Measurements from ENCODE around the gene SSBP3.

Gene SSBP3

DNA sequence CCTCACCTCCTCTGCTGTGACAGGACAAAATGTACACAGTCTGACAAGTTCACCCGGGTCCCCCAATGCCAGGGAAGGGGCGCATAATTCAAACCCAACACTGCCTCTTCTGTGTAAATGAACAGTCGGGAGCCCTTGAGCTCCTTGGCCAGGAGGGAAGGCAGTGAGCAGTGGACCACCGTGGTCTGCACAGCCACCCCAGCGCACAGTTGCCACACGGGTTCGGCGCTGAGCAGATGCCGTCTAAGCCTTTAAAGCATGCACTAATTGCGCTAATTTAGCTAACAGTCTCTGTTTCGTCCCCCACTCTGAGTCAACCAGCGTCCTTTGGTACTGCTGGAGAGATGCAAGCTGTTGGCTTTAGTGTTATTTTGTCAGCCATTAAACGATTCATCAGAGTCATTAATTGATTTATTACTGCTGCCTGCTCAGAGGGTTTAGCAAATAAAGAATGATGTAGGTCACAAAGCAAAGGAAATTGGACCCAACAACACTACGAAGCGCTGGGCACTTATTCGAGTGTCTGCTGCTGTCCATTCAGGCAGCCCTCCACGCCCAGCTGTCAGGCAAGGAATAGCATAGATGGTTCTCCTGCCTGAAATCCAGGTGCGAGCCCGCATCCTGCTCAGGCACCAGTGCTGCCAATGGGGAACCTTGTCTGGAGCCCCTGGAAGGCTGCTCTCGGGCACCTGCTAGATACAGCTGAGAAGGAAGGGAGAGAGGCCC is 114.8 kb downstream of the SSBP3 start:
- DNase-seq (ENCODE audit: low read depth in 1 of 2, low spot score in 1 of 2): no peak
- in situ Hi-C loops (cut with HindIII; ENCODE audit: low pct_unique_long_range_greater_than_20kb, low sequenced_read_pairs): no loop called here
- no peak for TF ChIP-seq JUND (IDR thresholded peaks at IDR 0.05; ENCODE audit: low read depth)

DNA sequence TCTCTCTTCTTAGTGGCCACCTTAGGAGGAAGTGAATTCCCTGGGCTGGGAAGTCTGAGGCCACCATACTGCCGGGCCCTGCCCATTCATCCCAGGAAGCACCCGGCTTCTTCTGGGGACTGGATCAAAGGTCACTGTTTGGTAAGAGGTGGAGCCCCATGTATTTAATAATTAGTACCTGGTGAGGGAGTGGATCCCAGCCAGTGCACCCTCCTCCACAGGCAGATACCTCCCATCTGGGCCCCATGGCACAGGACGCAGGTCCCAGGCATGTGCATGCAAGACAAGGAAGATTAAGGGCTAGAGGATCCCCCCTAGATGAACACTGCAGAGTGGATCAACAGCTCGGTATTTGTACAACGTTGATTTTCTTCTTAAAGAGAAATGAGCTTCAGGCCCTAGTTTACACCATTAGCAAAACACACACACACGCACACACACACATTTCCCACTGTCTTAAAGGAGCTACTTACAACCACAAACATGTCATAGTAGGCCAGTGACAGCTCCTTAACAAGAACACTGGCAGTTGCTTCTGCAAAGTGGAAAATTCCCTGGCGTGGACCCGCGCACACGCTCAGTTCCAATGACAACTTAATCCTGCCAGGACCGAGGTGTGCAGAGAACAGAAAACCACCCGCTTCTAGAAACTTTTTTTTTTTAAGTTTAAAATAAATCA is 115.5 kb downstream of the SSBP3 start:
- TF ChIP-seq JUND (IDR thresholded peaks at IDR 0.05; ENCODE audit: low read depth): no peak
- in situ Hi-C loops (cut with HindIII; ENCODE audit: low pct_unique_long_range_greater_than_20kb, low sequenced_read_pairs): no loop called here
- peak in 1 of 2 experiments; percentile 57 for DNase-seq (ENCODE audit: low read depth in 1 of 2, low spot score in 1 of 2)

DNA sequence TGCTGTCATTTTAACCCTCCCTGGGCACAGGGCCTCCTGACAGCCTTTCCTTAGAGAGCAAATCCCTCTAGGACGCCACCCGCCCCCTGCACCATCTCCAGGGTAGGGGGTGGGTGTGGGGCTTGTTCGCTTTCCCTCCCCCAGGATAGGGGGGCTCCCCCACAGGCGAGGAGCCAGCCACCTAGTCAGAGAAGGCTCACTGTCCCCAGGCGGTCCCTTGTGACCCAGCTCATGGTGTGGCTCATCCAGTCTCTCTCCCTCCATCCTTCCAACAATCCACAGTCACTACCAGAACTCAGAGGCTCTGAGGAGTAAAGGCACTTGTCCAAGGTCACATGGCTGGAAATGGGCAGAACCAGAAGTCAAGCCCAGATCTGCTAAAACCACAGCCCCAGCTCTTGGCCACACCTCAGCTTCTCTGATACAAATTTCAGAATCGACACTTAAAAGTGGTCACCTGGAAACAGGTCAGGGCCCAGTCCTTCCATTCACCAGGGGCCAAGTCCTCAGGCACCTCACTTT is 116.4 kb downstream of the SSBP3 start:
- no peak for DNase-seq (ENCODE audit: low read depth in 1 of 2, low spot score in 1 of 2)
- no peak for TF ChIP-seq JUND (IDR thresholded peaks at IDR 0.05; ENCODE audit: low read depth)
- in situ Hi-C loops (cut with HindIII; ENCODE audit: low pct_unique_long_range_greater_than_20kb, low sequenced_read_pairs): no loop called here

DNA sequence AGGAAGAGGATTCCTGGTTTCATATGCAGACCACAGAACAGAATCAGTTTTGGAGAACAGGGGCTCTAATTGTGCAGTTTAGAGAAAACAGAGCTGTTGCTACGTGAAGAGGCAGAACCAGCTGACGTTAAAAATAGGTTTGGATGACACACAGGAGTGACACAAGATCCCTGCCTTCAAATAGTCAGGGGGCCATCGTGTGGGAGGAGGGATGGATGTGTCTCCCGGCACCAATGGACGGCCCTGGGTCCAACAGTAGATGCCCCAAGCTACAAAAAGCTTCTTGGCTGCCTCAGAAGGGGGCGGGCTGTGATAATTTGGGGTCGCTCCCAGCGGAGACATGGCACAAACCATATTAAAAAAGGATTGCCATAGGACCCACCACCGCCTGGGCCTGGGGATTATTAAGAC is 118.4 kb downstream of the SSBP3 start:
- no peak for TF ChIP-seq JUND (IDR thresholded peaks at IDR 0.05; ENCODE audit: low read depth)
- in situ Hi-C loops (cut with HindIII; ENCODE audit: low pct_unique_long_range_greater_than_20kb, low sequenced_read_pairs): no loop called here
- DNase-seq (ENCODE audit: low read depth in 1 of 2, low spot score in 1 of 2): no peak

DNA sequence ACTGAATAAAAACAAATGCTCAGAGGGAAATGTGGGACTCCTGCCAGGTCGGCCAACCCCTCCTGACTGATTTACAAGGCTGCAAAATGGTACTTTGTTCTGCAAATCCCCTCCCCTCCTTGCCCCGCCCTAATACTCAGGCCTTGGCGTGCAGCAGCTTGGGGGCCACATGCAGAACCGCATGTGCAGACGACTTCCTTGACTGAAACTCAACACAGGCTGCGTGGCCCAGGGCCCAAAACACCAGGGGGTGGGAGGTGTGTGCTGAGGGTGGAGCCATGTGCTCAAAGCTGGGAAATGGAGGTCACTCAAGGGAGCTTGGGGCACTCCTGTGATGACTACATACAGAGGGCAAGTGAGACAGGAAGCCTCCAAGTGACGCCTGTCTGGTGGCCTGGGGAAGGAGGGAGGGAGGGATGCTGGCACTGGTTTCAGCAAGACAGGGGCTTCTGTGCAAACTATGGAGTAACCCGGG is 119.0 kb downstream of the SSBP3 start:
- in situ Hi-C loops (cut with HindIII; ENCODE audit: low pct_unique_long_range_greater_than_20kb, low sequenced_read_pairs): no loop called here
- TF ChIP-seq JUND (IDR thresholded peaks at IDR 0.05; ENCODE audit: low read depth): no peak
- no peak for DNase-seq (ENCODE audit: low read depth in 1 of 2, low spot score in 1 of 2)

DNA sequence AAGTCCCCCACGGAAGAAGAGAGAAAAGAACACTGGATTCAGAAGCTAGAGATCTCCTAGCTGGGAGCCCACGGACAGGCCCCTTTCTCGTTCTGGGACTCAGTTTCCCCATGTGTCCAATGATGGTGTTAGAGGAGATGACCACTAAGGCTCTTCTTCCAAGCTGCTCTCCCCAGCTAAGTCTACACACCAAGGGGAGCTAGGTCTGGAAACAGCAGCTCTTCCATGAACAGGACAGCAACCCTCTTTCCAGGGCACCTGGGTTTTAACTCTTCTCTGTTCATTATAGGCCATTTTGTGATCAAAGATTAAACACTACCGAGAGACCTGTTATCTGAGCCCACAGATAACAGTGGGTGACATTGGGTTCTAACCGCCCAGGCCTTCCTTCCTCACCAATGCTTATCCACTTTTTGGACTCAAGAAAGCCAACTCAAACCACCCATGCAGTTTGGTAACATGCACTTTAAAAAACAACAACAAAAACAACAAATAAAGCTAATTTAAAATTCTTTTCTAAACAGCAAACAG is 120.3 kb downstream of the SSBP3 start:
- in situ Hi-C loops (cut with HindIII; ENCODE audit: low pct_unique_long_range_greater_than_20kb, low sequenced_read_pairs): no loop called here
- DNase-seq (ENCODE audit: low read depth in 1 of 2, low spot score in 1 of 2): no peak
- no peak for TF ChIP-seq JUND (IDR thresholded peaks at IDR 0.05; ENCODE audit: low read depth)

DNA sequence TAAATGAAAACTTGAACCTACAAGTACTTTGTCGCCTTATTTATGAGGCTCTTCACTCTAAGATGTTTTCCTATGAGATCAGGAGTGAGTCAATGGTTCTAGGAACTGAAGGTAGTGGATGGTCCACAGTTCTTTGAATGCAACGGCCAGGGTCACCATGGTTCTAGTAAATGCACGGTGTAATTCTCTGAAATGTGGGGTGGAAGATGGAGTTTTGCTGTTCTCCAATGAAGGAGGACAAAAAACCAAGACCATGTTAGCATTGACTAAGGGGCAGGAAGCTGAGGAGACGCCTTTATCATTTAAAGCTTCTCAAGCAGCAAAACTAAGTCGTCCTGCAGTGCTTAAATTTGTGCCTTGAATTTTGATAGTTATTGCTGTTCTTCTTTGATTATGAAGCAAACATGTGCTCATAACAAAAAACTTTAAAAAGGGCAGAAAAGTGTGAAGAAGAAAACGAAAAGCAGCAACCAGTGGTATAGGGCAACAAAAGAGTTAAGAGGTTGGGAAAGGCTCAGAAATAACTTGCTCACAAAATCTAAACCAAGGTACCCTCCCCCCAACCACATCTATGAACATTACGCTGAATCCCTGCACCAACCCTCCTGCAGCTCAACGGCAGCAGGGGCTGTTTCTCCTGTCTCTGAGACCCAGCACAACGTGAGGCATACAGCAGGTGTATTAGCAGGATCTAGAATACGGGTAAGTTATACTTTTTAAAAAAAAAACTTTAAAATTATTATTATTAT is 121.2 kb downstream of the SSBP3 start:
- in situ Hi-C loops (cut with HindIII; ENCODE audit: low pct_unique_long_range_greater_than_20kb, low sequenced_read_pairs): no loop called here
- no peak for TF ChIP-seq JUND (IDR thresholded peaks at IDR 0.05; ENCODE audit: low read depth)

DNA sequence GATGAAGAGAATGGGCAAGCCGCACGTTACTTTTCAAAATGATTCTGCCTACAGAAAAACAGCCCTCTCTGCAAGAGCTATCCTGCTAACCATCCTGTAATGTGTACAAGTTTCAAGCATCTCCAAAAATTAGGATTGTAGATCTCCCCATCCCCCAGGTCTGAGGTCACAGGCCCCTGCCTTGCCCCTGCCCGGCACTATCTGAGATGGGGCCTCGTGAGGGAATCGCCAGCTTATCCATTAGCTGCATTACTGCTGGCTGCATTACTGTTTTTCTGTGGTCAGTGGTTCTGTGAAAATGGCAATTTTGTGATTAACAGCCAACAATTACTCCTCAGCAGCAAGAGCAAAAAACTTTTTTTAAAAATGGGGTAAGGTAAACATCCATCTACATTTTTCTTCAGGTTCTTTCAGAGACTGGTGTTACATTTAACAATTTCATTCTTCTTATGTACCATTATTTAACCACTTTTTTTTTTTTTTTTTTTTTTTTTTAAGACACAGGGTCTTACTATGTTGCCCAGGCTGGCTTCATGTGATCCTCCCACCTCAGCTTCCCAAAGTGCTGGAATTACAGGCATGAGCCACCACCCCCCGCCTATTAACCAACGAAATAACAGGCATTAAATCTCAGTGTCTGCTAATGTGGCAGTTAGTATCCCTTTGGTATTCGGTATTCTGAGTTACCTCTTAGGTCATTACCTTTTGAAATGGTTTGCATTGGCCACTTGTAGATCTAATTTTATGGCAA is 122.4 kb downstream of the SSBP3 start:
- no peak for DNase-seq (ENCODE audit: low read depth in 1 of 2, low spot score in 1 of 2)
- no peak for TF ChIP-seq JUND (IDR thresholded peaks at IDR 0.05; ENCODE audit: low read depth)
- in situ Hi-C loops (cut with HindIII; ENCODE audit: low pct_unique_long_range_greater_than_20kb, low sequenced_read_pairs): no loop called here

More for the DNA sequence above, 121.2 kb downstream of the SSBP3 start:
- DNase-seq (ENCODE audit: low read depth in 1 of 2, low spot score in 1 of 2): no peak

DNA sequence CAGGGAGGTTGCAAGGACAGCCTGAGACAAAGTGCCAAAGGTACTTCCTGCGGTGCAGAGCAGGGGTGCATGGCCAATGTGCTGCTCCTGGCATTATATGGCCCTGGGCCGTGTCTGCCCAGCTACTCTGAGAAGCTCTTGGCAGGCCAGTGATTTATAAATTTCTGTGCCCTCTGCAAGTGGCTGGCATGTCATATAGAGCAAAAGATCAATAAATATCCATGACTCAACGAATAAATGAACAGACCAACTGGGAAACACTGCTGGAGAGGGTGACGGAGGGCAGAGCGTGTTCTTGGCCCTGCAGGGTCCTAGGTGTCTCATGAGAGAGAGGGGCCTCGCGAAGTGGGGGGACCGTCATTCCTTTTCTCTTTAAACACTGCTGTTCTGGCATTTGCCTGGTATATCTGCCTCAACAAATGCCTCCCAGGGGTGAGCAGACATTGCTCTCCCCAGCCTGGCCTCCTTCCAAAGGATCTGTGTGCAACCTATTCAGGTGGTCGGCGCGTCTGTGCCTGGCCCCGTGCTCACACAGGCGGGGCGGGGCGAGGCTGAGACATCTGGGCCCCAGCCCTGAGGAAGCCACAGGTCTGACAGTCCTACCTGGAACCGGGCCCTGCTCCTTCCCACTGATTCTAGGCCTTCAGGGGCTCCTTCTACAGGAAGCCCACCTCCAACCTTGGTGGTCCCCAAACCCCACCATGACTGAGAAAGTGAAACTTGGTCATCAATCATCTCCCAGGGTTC is 123.9 kb downstream of the SSBP3 start:
- in situ Hi-C loops (cut with HindIII; ENCODE audit: low pct_unique_long_range_greater_than_20kb, low sequenced_read_pairs): no loop called here
- TF ChIP-seq JUND (IDR thresholded peaks at IDR 0.05; ENCODE audit: low read depth): no peak
- DNase-seq (ENCODE audit: low read depth in 1 of 2, low spot score in 1 of 2): no peak

DNA sequence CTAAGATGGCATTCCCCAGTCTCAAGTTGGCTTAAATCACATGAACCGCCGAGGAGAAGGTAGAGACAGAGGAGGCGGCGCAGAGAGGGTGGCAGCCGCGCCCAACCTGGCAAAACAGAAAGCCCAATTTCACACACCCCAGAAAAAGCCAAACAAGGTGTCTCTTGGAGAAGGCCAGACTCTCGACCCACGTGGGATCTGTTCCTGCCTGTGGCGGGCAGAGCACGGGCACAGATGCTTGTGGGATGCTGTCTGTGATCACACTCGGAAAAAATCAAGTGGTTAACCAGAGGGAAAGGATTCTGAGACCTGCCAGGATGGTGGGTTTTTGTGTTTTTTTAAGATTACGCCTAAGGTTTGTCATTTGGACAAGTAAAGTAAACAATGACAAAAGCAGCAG is 125.5 kb downstream of the SSBP3 start:
- DNase-seq (ENCODE audit: low read depth in 1 of 2, low spot score in 1 of 2): no peak
- in situ Hi-C loops (cut with HindIII; ENCODE audit: low pct_unique_long_range_greater_than_20kb, low sequenced_read_pairs): no loop called here
- no peak for TF ChIP-seq JUND (IDR thresholded peaks at IDR 0.05; ENCODE audit: low read depth)

DNA sequence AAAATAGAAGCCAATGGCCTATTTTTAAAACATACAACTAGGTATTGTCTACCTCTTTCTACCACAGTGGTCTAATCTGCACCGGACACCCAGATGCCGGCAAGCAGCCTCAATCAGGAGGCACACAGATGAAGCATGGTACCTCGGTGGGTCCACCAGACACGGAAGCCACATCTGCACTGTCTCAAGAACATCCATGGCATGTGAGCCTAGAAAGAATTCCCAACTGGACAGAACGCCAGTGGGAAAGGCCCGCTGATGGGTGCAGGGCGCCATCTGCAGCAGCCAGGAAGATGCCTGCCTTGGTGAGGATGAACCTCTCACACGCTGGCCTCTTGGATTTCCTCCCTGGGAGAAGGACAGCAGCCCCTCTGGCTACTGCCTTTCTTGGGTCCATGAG is 126.7 kb downstream of the SSBP3 start:
- no peak for TF ChIP-seq JUND (IDR thresholded peaks at IDR 0.05; ENCODE audit: low read depth)

More for the DNA sequence above, 126.7 kb downstream of the SSBP3 start:
- no peak for DNase-seq (ENCODE audit: low read depth in 1 of 2, low spot score in 1 of 2)
- in situ Hi-C loops (cut with HindIII; ENCODE audit: low pct_unique_long_range_greater_than_20kb, low sequenced_read_pairs): no loop called here
